GM23248 (cell line): Measurements from ENCODE around the gene PLIN5. TPM values are rescaled to one million over a fixed set of nuclear protein-coding genes. Genes with fewer than 3 reads are reported as not detected.

ENCODE experiments used
- DNase-seq: peaks from one replicate; pipeline ENCODE4 v3.0.0-alpha.2; 2015
- H2AFZ ChIP-seq: fragments of 200-600 bp; sonication (generic); 2 replicates; pipeline ENCODE4 v1.6.1; 2016; ENCODE audit warnings: antibody characterized with exemption
- H3F3A ChIP-seq: fragments of 200-600 bp; sonication (generic); 2 replicates; pipeline ENCODE4 v1.6.1; 2016; ENCODE audit warnings: mild to moderate bottlenecking, antibody characterized with exemption, mixed run types; ENCODE audit not compliant: insufficient read depth
- H3K27ac ChIP-seq: fragments of 200-600 bp; sonication (generic); 2 replicates; pipeline ENCODE4 v1.5.1; 2016; ENCODE audit warnings: mild to moderate bottlenecking
- H3K27me3 ChIP-seq: fragments of 200-600 bp; sonication (generic); replicated peaks from 2 replicates; pipeline ENCODE4 v1.6.1; 2016; ENCODE audit warnings: mild to moderate bottlenecking; ENCODE audit not compliant: insufficient read depth
- H3K36me3 ChIP-seq: fragments of 200-600 bp; sonication (generic); 2 replicates; pipeline ENCODE4 v1.6.1; 2016; ENCODE audit warnings: low read depth, mild to moderate bottlenecking
- H3K4me1 ChIP-seq: fragments of 200-600 bp; sonication (generic); 2 replicates; pipeline ENCODE4 v1.6.1; 2016; ENCODE audit warnings: mild to moderate bottlenecking; ENCODE audit not compliant: insufficient read depth
- H3K4me2 ChIP-seq: fragments of 200-600 bp; sonication (generic); one replicate; pipeline ENCODE4 v1.6.1; 2016; ENCODE audit warnings: mild to moderate bottlenecking; ENCODE audit not compliant: unreplicated experiment
- H3K4me3 ChIP-seq: fragments of 200-600 bp; sonication (generic); 2 replicates; pipeline ENCODE4 v1.5.1; 2016; ENCODE audit warnings: mild to moderate bottlenecking
- H3K79me2 ChIP-seq: fragments of 200-600 bp; sonication (generic); 2 replicates; pipeline ENCODE4 v1.6.1; 2016; ENCODE audit warnings: mild to moderate bottlenecking; ENCODE audit not compliant: insufficient read depth
- H3K9ac ChIP-seq: fragments of 200-600 bp; sonication (generic); 2 replicates; pipeline ENCODE4 v1.6.1; 2016; ENCODE audit warnings: mild to moderate bottlenecking
- H3K9me2 ChIP-seq: fragments of 200-600 bp; sonication (generic); 2 replicates; pipeline ENCODE4 v1.6.1; 2016; ENCODE audit warnings: mixed run types, mild to moderate bottlenecking, moderate library complexity; ENCODE audit not compliant: insufficient read depth
- H3K9me3 ChIP-seq: fragments of 200-600 bp; sonication (generic); one replicate; pipeline ENCODE4 v1.6.1; 2017; ENCODE audit warnings: low read depth
- H4K20me1 ChIP-seq: fragments of 200-600 bp; sonication (generic); 2 replicates; pipeline ENCODE4 v1.6.0; 2016; ENCODE audit not compliant: insufficient read depth
- EZH2 ChIP-seq: fragments of 200-600 bp; sonication (generic); IDR thresholded peaks from 2 replicates; pipeline ENCODE4 v1.6.1; 2018; ENCODE audit warnings: antibody characterized with exemption, mild to moderate bottlenecking; ENCODE audit not compliant: insufficient read depth, poor library complexity, severe bottlenecking
- EZH2phosphoT487 ChIP-seq: fragments of 200-600 bp; sonication (generic); IDR thresholded peaks from 2 replicates; pipeline ENCODE4 v1.6.1; 2018; ENCODE audit warnings: antibody characterized with exemption, moderate library complexity, mild to moderate bottlenecking, low read depth; ENCODE audit not compliant: insufficient read depth
- WGBS, 2 experiments: methylation state at CpG; one replicate each; pipeline ENCODE4 v1.1.6; 2015 to 2017; ENCODE audit warnings: low lambda C conversion rate in 2 of 2, low coverage in 1 of 2; ENCODE audit errors: missing lambda C conversion rate in 2 of 2; 5-methylcytosine and 5-hydroxymethylcytosine counted together
- in situ Hi-C: fragments of 300-500 bp; cut with MboI; formaldehyde crosslinking; loops from 2 replicates; pipeline ENCODE4 v1.15.0; 2020
- polyA plus RNA-seq: library from polyadenylated mRNA; unstranded; fragments of >200 nt; fragmentation: Nextera tagmentation; extraction: Ambion mirVana; gene quantifications from 2 replicates; pipeline ENCODE4 v1.2.1, GENCODE V29; 2016
- total RNA-seq: library from RNA; depleted of rRNA; stranded (reverse); fragments of >200 nt; shearing (Covaris generic); gene quantifications from 2 replicates; pipeline ENCODE4 v1.2.3, GENCODE V29; 2014

The PLIN5 gene
- total and polyA plus RNA-seq, 2 experiments from 2014 or later, result not detected

DNA sequence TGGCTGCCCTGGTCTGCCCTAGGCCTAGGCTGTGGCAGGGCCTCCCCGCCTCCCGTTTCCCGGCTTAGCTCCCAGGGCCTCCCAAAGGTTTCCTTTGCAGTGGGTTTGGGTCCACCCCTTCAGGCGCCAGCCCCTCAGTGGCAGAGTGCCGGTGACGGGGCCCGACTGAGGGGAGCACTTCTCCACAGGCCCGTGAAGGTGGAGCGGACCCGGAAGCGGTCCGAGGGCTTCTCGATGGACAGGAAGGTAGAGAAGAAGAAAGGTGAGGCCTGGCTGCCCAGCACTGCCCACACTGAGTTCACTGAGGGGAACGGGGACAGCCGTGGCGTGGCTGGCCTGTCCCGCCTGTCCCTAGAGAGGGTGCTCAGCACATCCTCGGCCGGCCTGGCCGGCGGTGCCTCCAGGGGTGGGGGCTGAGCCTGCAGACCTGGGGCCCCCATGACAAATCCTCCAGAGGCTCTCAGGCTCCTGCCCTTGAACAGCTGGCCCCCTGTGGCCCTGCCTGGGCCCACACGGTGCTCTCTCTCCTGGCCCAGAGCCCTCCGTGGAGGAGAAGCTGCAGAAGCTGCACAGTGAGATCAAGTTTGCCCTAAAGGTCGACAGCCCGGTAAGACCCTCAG, 37.1 kb downstream of the PLIN5 start:
- H3K4me1 ChIP-seq, result no peaks in the 10 kb centered on the region
- TF ChIP-seq EZH2 (no peak), EZH2phosphoT487 (no peak)
- no peak overlapping the region for H3K4me3 ChIP-seq
- no peaks in the 10 kb centered on the region for H3F3A ChIP-seq
- no peaks in the 10 kb centered on the region for H4K20me1 ChIP-seq
- no peaks in the 10 kb centered on the region for H3K27me3 ChIP-seq
- no peaks in the 10 kb centered on the region; the same call in 1 of the 2 replicates for H3K36me3 ChIP-seq
- no peak overlapping the region for H3K4me2 ChIP-seq
- H3K9me3 ChIP-seq, result no peaks in the 10 kb centered on the region
- H3K79me2 ChIP-seq, result no peaks in the 10 kb centered on the region
- in situ Hi-C loops, result no loop called here
- no peaks in the 10 kb centered on the region for H3K9me2 ChIP-seq
- H3K9ac ChIP-seq, result no peak overlapping the region
- no peak overlapping the region for H3K27ac ChIP-seq
- H2AFZ ChIP-seq, result no peak overlapping the region
- 87 to 92% methylated on average over 20 to 25 of the region's 25 CpGs for WGBS, 2 experiments
- DNase-seq, result no peak

DNA sequence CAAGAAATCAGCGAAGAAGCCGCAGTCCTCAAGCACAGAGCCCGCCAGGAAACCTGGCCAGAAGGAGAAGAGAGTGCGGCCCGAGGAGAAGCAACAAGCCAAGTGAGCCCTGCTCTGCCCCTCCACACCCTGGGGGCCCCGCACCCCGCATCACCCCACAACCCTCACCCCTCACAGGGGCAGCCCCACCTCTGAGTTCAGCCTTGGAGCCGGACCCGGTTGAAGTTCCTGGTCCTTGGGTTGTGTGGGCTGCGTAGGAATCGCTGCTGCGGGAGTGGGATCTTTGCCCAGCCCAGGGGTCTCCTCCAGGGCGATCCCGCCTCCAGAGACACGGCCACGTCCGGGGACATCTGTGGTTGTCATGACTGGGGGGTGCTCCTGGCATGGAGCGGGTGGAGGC, 38.7 kb downstream of the PLIN5 start:
- Histone ChIP-seq H3K9me2 (no peaks in the 10 kb centered on the region), H4K20me1 (no peaks in the 10 kb centered on the region), H3K27ac (no peak overlapping the region), H3F3A (no peaks in the 10 kb centered on the region), H2AFZ (no peak overlapping the region), H3K36me3 (no peaks in the 10 kb centered on the region; the same call in 1 of the 2 replicates), H3K9me3 (no peaks in the 10 kb centered on the region), H3K4me3 (no peak overlapping the region), H3K4me2 (no peak overlapping the region), H3K27me3 (no peaks in the 10 kb centered on the region), H3K9ac (no peak overlapping the region), H3K79me2 (no peaks in the 10 kb centered on the region), H3K4me1 (no peaks in the 10 kb centered on the region)
- no peak for TF ChIP-seq EZH2
- TF ChIP-seq EZH2phosphoT487, result no peak
- WGBS, 2 experiments, result 87 to 91% methylated on average over 14 to 18 of the region's 18 CpGs
- in situ Hi-C loops, result no loop called here
- no peak for DNase-seq

DNA sequence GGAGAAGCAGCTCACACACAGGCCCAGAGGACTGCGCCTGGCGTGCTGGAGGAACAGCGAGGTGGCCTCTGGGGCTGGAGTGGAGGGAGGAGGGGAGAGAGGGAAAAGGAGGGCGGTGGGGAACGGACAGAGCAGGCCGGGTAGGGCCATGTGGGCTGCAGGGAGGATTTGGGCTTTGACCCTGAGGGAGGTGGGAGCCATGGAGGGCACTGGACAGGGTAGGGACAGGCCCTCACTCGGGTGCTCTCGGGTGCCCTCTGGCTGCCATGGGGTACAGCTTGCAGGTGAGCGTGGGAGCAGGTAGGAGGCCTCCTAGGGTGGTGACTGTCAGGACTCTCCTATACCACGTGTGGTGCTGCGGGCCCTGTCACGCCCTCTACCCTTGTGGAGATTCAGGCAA, 39.6 kb downstream of the PLIN5 start:
- H3K4me3 ChIP-seq, result no peak overlapping the region
- TF ChIP-seq EZH2phosphoT487 (no peak), EZH2 (no peak)
- H3K27me3 ChIP-seq, result no peaks in the 10 kb centered on the region
- DNase-seq, result no peak
- in situ Hi-C loops, result no loop called here
- H3F3A ChIP-seq, result no peaks in the 10 kb centered on the region
- no peaks in the 10 kb centered on the region for H3K79me2 ChIP-seq
- no peaks in the 10 kb centered on the region for H3K9me2 ChIP-seq
- no peak overlapping the region for H3K4me2 ChIP-seq
- H3K36me3 ChIP-seq, result no peaks in the 10 kb centered on the region; the same call in 1 of the 2 replicates
- H3K9ac ChIP-seq, result no peak overlapping the region
- H2AFZ ChIP-seq, result no peak overlapping the region
- WGBS, 2 experiments, result 95 to 98% methylated on average over 7 to 12 of the region's 12 CpGs
- H3K4me1 ChIP-seq, result no peaks in the 10 kb centered on the region
- no peaks in the 10 kb centered on the region for H3K9me3 ChIP-seq
- no peaks in the 10 kb centered on the region for H4K20me1 ChIP-seq
- no peak overlapping the region for H3K27ac ChIP-seq

DNA sequence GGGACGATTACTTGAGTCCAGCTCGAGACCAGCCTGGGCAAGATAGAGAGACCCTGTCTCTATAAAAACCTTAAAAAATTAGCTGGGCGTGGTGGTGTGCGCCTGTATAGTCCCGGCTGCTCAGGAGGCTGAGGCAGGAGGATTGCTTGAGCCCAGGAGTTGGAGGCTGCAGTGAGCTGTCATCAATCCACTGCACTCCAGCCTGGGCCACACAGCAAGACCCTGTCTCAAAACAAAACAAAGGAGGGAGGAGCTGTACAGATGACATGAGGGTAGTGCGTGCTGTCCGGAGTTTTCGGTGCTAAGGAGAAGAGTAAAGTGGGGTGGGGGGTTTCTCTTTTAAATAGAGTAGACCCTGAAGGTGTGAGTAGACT, 40.3 kb downstream of the PLIN5 start:
- no peaks in the 10 kb centered on the region for H3F3A ChIP-seq
- 97 to 99% methylated on average over 6 to 8 of the region's 8 CpGs for WGBS, 2 experiments
- no peak for TF ChIP-seq EZH2
- TF ChIP-seq EZH2phosphoT487, result no peak
- no peak overlapping the region for H3K9ac ChIP-seq
- no peak overlapping the region for H2AFZ ChIP-seq
- H3K4me1 ChIP-seq, result no peaks in the 10 kb centered on the region
- H3K27ac ChIP-seq, result no peak overlapping the region
- no peak overlapping the region for H3K4me3 ChIP-seq
- H3K27me3 ChIP-seq, result no peaks in the 10 kb centered on the region
- no peaks in the 10 kb centered on the region for H3K79me2 ChIP-seq
- in situ Hi-C loops, result no loop called here
- peaks cover 1% of the 10 kb centered on the region; the same call in 1 of the 2 replicates for H3K36me3 ChIP-seq
- H3K9me3 ChIP-seq, result no peaks in the 10 kb centered on the region
- no peak for DNase-seq
- H3K9me2 ChIP-seq, result no peaks in the 10 kb centered on the region
- H4K20me1 ChIP-seq, result no peaks in the 10 kb centered on the region
- H3K4me2 ChIP-seq, result no peak overlapping the region
